GM20431 (cell line): ENCODE results near the gene TTLL13.
"Not testable (repeated sequence)": the region's sequence is repeated elsewhere in the genome, so short reads cannot be mapped to it uniquely, and the experiment has no call there.

ENCODE experiments used
- in situ Hi-C: fragments of 300-500 bp; cut with MseI, MboI; formaldehyde crosslinking; loops from one replicate; pipeline ENCODE4 v1.15.0; 2020; ENCODE audit warnings: low sequenced_read_pairs; ENCODE audit not compliant: unreplicated experiment

Gene TTLL13

DNA sequence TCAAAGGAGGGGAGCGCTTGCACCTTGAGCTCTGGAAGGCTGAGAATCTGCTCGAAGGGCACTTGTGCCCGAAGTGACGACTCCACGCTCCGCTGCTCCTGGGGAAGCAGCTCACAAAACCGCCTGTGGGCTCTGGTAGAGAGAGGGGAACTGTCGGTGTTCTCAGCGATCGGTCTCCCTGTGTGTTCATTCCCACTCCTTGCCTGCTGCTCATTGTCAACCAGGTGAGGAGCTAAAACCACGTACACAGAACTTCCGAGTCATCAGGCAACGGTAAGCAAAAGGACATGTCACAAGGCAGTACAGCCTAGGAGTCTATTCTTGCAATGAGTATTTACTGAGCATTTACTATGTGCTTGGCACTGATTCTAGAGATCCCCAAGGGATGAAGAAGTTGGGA, 17.2 kb upstream of the TTLL13 start:
- in situ Hi-C loops, result no loop called here

DNA sequence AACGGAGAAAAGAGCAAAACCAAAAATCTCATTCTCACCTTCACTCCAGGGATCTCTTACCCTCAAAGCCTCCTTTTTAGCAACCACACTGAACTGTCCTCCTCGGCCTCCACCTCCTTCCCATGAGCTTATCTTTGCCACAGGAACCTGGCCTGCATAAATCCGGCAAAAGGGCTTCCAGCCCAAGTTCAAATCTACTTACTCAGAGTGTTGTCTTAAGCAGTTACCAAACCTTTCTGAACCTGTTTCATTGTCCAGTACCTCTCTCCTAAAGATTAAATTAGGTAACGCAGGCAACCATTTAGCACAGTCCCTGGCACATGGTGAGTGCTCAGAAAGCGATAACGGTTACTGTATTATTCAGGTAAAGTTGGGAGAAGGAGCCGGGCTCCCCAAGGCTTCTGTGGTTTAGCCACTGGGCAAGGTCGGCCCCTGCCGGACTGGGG, 16.4 kb upstream of the TTLL13 start:
- in situ Hi-C loops, result no loop called here

DNA sequence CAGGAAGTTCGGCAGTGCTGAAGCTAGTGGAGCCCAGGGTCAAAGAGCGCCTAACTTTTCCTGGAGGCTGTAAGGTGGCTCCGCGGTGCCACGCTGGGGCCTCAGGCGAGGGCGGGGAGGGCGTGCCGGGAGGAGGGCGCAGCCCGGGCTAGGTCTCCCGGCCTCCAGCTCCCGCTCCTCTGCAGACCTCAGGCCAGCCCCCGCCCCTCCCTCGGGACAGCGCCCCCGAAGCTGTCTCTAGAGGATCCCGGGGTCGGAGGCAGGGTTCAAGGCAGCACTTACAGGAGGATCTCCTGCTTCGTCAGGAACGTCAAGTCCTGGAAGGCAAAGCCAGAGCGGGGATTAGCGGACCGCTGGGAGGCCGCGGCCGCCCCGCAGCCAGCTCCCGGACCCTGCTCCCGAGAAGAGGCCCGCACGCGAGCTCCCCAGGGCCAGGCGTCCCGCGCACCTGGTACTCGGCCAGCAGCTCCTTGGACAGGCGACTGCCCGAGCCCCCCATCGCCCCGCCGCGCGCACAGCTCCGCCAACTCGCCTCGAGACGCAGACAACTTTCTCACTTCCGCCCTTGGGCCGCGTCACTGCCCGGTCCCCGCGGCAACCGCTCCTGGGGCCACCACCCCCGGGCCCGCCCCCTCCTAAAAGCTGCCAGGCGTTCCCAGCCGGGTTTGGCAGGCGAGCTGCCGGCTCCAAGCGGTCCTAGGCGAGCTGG, 15.8 kb upstream of the TTLL13 start, which contains the start of gene CIB1:
Gene CIB1, minus strand, starts transcription at position 555 of the 709 bp plus-strand sequence. Its CDS starts 56 bp downstream, at position 499.
- in situ Hi-C loops, result no loop called here

DNA sequence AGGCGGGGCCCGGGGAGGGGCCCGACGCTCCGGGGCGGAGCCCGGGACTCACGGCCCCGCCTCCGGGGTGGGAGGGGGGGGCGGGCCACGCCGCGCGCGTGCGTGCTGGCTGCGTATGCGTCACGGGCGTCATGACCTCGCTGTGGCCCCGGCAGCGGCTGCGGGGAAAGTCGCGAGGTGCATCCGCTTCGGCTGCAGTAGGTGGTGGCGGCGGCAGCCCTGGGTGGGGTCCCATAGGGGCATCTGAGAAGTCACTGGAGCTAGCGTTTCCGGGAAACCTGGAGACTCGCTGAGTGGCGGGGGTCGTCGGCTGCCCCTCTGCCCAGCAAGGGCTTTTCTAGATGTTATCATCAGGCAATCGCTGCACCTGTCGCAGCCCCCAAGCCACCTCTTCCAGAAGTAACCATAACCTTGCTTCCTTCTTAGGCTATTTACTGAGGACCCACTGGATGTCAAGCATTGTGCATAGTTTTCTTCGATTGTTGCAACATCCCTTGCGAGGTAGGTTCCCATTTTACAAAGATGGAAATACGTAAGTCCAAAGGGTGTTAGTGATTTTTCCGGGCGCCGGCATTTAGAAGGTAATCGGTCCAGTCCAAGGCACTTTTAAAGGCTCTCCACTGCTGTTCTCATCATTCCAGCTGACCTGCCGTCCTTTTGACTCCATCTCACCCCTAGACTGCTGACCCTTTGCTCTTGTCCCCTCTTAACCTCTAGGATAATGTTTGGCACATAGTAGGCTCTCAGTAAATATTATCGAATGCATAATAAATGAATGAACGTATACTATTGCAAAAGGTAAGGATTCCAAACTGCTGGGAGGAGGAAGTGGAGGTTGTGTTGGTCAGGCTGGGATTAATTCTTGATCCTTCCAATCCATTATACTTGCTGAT, 15.0 kb upstream of the TTLL13 start, which contains the start of gene GDPGP1:
Gene GDPGP1, plus strand, starts transcription at position 114 of the 893 bp plus-strand sequence. CDS start 6,700 bp downstream, outside the sequence.
- in situ Hi-C loops, result no loop called here

DNA sequence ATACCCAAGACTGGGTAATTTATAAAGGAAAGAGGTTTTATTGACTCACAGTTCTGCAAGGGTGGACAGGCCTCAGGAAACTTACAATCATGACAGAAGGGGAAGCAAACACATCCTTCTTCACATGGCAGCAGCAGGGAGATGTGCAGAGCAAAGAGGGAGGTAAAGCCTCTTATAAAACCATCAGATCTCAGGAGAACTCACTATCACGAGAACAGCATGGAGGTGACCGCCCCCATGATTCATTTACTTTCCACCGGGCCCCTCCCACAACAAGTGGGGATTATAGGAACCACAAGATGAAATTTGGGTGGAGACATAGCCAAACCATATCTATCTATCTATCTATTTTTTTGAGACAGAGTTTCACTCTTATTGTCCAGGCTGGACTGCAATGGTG, 10.0 kb upstream of the TTLL13 start:
- in situ Hi-C loops, result no loop called here

DNA sequence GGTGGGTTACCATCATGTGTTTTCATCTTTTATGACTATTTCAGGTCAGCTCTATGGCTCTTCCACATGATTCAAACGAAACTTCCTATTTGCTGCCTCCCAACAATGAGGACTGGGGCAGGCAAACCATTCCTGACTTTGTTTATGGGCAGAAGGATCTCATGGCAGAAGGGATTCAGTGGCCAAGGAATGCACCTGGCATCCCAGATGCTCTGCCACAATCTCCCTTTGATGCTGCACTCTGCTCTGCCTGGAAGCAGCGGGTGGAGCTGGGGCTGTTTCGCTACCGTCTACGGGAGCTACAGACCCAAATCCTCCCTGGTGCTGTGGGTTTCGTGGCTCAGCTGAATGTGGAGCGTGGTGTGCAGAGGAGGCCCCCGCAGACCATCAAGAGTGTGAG, 8.5 kb upstream of the TTLL13 start:
- in situ Hi-C loops, result no loop called here

DNA sequence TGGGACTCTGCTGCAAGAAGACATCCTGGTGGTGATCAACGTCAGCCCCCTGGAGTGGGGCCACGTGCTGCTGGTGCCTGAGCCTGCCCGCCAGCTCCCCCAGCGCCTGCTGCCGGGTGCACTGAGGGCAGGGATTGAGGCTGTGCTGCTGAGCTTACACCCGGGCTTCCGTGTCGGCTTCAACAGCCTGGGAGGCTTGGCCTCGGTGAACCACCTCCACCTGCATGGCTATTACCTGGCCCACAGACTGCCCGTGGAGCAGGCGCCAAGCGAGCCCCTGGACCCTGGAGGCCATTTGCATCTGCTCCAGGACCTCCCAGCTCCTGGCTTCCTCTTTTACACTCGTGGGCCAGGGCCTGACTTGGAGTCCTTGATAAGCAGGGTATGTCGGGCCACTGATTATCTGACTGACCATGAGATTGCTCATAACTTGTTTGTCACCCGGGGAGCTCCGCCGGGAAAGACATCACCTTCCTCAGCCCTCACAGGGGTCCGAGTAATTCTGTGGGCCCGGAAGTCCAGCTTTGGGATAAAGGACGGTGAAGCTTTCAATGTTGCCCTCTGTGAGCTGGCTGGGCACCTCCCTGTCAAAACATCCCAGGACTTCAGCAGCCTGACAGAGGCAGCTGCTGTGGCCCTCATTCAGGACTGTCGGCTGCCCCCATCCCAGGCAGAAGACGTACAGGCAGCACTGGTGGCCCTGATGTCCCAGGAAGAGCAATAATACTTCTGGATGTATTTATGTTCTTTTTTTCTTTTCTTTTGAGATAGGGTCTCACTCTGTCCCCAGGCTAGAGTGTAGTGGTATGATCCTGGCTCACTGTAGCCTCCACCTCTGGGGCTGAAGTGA, 7.8 kb upstream of the TTLL13 start:
- in situ Hi-C loops, result no loop called here

DNA sequence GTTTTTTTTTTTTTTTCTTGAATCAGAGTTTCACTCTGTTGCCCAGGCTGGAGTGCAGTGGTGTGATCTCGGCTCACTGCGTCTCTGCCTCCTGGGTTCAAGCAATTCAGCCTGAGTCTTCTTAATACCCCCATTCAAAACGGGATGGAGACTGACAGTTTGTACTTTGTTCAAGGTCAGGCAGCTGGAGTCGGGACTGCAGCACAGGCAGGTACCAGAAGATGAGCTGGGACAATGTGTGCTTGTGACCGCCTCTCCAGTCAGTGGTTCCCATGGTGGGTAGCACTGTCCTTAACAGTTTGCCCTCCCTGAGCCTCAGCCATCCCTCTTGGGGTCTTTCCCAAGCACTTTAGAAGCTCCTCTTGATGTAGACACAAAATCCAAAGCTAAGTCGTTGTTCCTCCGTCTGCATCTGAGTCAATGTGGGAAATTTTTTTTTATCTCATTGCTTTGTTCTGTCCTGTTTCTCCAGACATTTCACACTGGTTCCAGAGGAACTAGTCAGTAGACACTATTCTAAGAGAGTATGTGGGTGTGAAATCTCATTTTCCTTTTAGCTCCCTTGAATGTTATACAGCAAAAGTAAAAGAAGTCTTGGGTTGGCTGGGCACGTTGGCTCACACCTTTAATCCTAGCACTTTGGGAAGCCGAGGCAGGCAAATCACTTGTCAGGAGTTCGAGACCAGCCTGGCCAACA, 5.3 kb upstream of the TTLL13 start:
- in situ Hi-C loops, result no loop called here

DNA sequence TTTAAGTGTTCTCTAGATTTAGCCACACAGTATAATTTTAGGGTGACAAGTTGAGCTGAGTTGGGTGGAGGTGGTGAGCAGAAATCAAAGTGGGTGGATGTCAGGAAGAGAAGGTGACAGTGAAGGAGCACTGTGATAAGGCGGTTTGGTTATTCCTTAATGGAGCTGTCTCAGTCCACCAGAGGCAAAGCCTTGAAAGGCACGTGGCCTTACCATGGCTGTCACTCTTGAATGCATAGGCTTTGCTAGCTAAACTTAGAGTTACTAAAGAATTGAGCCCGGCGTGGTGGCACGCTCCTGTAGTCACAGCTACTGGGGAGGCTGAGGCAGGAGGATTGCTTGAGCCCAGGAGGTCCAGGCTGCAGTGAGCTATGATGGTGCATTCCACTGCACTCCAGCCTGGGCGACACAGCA, 560 bp upstream of the TTLL13 start:
- in situ Hi-C loops, result no loop called here

DNA sequence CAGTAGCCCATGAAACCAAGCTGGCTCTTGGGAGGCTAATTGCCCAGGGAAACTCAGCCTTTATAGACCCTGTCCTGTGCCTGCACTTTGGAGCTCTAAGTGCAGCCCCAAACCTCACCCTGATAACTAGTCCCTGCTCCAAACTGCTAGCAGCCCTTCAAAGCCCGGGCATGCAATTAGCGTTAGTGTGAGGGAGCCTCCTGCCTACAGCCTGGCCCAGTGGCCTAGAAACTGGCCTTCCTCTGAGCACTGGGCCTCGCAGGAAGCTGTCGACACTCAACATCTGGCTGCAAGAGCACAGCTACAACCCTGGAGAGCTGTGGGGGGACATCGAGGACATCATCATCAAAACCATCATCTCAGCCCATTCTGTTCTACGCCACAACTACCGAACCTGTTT, 8.4 kb downstream of the TTLL13 start:
- in situ Hi-C loops, result no loop called here

DNA sequence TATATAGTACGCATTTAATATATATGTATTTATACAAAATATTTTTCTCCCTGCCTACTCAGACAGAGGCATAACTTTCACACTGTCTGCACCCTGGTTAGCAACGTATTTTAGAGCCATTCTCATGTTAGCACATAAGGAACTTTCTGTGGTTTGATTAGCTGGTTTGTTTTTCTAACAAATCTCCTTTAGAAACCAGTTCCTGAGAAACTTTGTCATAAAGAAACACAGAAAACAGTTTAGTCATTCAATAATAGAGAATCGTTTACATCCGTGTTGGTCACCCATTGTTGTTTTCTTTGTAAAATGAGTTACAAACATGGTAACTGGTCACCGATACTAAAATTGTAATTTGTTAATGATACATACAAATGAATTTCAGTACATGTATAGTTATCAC, 10.2 kb downstream of the TTLL13 start:
- in situ Hi-C loops, result no loop called here

DNA sequence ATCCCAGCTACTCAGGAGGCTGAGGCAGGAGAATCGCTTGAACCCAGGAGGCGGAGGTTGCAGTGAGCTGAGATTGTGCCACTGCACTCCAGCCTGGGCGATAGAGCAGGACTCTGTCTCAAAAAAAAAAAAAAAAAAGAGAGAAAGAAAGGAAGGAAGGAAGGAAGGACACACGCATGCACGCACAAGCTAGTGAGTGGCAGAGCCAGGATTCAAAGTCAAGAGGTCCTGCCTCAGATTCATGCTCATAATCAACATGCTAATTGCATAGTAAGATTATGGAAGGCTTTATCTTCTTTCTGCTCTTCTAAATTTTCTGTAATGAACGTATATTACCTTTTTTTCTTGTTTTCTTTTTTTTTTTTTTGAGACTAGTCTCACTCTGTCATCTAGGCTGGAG, 11.4 kb downstream of the TTLL13 start:
- in situ Hi-C loops, result not testable (repeated sequence)

DNA sequence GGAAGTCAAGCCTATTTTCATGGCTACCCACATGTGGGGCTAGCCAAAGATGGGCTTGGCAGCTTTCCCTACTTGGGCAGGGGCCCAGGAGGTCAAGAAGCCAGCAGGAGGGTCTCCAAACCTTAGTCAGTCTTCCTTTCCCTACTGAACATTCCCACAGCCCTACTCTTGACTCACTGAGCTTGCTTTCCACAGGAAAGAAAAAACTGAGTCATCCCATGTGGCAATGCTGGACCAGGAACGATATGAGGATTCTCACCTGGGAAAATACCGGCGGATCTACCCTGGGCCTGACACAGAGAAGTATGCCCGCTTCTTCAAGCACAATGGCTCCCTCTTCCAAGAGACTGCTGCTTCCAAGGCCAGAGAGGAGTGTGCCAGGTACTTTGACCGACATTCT, 12.5 kb downstream of the TTLL13 start:
- in situ Hi-C loops, result no loop called here

DNA sequence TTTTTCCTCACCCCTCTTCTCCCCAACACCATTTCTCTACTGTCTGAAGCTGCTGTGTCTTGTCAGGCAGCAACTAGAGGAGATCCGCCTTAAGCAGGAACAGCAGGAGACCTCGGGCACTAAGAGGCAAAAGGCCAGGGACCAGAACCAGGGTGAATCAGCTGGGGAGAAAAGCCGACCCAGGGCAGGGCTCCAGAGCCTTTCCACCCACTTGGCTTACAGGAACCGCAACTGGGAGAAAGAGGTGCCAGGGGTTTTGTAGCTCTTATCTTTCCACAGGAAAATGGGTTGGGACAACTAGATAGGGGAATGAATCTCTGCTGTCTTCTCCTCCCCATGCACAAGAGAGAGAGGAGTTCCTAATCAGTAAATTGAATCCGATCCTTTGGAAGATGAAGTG, 13.1 kb downstream of the TTLL13 start:
- in situ Hi-C loops, result no loop called here

DNA sequence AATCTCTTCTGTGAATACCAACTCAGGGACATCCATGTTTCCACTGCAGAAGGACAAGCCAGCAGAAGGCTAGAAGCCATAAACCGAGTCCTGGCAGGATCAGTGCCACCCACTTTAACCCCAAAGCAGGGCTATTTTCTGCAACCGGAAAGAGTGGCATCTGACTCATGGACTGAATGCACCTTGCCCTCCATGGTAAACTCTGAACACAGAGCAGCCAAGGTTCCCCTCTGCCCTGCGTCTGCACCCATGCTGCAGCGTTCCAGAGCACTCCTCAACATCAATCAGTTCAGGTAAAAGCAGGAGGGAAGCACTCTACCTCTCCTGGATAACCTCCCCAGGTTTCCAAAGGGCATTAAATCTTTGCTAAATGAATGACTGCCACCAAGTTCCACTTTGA, 15.3 kb downstream of the TTLL13 start:
- in situ Hi-C loops, result no loop called here

DNA sequence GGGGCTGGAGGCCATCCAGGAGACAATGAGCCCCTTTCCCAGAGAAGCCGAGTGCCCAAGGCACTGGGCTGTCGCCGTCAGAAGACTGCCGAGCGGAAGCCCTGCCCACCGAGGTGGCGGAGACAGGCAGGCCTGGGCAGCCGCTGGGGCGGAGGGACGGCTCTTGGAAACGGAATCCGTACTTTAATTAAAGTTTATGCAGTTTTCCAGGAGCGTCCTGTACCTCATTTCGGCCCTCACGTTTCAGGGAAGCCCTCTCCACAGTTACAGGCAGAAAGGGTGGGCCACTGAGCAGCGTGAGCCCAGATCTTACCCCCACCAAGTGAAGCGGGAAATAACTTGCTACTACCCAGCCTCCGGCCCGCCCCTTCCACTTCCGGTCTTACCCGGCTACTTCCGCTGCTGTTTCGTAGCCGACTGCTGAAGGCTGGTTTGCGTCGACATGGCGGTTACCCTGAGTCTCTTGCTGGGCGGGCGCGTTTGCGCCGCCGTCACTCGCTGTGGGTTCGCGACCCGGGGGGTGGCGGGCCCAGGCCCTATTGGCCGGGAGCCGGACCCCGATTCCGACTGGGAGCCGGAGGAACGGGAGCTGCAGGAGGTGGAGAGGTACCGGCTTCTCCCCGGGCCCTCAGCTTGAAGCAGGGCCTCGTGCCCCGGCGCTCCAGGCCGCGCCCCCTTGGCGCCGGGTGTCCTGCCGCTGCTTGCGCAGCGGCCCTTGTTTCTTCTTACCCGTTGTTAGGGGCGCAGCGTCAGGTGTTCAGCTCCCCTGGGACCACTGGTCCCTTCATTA, 16.1 kb downstream of the TTLL13 start, which contains the start of gene NGRN:
Gene NGRN, plus strand, starts transcription at position 402 of the 790 bp plus-strand sequence. Its CDS starts 41 bp downstream, at position 443.
- in situ Hi-C loops, result no loop called here

DNA sequence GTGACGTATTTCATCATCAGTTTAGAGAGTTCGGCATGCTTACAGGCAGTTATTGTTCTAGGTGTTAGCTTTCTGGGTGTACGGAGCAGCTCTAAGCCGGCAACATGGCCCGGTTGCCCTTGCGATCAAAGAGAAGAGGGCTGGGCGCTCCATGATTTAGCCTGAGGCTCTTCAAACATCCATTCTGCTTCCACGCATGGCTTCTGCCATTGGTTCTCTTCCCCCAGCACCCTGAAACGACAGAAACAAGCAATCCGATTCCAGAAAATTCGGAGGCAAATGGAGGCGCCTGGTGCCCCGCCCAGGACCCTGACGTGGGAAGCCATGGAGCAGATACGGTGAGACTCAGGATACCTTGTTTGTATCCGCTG, 16.7 kb downstream of the TTLL13 start:
- in situ Hi-C loops, result no loop called here

DNA sequence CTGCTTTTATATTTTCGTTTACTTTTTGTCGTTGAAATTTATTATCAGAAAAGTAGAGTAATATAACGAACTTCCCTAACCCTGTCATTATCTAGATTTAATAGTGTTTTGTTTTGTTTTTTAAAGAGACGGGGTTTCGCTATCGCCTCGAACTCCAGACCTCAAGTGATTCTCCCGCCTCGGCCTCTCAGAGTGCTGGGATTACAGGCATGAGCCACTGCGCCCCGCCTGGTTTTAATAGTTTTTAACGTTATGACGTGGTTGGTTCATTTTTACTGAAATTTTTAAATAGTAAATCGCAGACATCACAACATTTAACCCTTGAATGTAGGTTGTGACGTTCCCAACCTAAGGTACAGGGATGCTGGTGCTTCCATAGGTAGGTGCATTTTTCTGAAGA, 17.1 kb downstream of the TTLL13 start:
- in situ Hi-C loops, result no loop called here

DNA sequence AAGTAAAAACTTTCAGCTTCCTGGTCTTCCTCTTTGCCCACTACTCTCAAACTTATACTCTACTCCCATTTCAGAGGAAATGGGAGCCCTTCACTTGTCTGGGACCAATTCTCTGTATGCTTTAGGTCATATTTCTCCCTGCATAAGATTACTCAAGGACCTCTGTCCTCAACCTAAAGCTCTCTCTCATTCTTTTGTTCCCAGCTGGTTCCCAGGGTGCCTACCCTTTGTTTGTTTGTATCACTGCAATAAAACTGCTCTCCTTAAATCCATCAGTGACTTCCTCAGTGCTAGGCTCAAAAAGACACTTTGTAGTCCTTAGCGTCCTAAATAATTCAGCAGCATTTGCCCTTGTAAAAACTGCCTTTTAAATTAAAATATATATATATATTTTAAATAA, 19.1 kb downstream of the TTLL13 start:
- in situ Hi-C loops, result no loop called here
